DOHH2 (cell line): ENCODE results near the gene AK9.

Experiments
- EZH2phosphoT487 ChIP-seq: fragments of 200-600 bp; sonication (generic); IDR thresholded peaks from 2 replicates; pipeline ENCODE4 v1.6.1; 2017; ENCODE audit warnings: borderline replicate concordance, mild to moderate bottlenecking, antibody characterized with exemption, low read length, moderate library complexity, mixed read lengths
- TF ChIP-seq, protein P1 (sequence below): fragments of 200-600 bp; sonication (generic); IDR thresholded peaks from one replicate; pipeline ENCODE4 v1.5.1; 2014; ENCODE audit warnings: antibody characterized with exemption, mild to moderate bottlenecking, low read depth, low read length; ENCODE audit not compliant: poor library complexity, severe bottlenecking

DNA sequence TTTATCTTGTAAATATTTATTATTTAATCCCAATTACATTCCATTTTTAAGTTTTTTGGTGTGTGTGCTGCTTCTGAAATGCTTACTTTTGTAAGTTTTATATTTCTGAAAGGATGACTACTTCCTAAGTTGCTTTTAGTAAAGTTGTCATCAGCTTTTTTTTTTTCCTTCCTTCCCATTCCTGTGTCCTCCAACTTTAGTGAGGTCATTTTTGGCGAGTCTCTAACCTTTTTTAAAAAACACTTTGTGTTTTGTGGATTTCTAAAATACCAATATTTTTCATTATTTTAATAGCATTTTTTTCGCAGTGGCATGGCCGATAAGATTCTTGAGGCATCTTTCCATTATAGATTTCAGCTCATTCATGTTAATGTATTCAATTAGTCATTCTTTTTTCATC is 31.0 kb upstream of the AK9 start:
- TF ChIP-seq, protein P1, sequence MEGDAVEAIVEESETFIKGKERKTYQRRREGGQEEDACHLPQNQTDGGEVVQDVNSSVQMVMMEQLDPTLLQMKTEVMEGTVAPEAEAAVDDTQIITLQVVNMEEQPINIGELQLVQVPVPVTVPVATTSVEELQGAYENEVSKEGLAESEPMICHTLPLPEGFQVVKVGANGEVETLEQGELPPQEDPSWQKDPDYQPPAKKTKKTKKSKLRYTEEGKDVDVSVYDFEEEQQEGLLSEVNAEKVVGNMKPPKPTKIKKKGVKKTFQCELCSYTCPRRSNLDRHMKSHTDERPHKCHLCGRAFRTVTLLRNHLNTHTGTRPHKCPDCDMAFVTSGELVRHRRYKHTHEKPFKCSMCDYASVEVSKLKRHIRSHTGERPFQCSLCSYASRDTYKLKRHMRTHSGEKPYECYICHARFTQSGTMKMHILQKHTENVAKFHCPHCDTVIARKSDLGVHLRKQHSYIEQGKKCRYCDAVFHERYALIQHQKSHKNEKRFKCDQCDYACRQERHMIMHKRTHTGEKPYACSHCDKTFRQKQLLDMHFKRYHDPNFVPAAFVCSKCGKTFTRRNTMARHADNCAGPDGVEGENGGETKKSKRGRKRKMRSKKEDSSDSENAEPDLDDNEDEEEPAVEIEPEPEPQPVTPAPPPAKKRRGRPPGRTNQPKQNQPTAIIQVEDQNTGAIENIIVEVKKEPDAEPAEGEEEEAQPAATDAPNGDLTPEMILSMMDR: no peak
- TF ChIP-seq EZH2phosphoT487: no peak
